ENCODE measurements around the gene TSNAXIP1. TPM values are rescaled to one million over a fixed set of nuclear protein-coding genes. Genes with fewer than 3 reads are reported as not detected.
A peak's percentile ranks its signal among the peaks of the same experiment; 100 is the strongest.

Gene TSNAXIP1
- total and polyA plus RNA-seq, 8 donors: 0.52 to 7.1 (median 6.2) TPM

- Histone ChIP-seq H3K36me3 (no peaks in the 10 kb centered on the region), H3K27me3 (no peaks in the 10 kb centered on the region), H3K27ac (peak overlapping the region; percentile 95 to 96), H3K4me1 (peaks cover 41 to 67% of the 10 kb centered on the region in 2 donors), H3K4me3 (peak overlapping the region; percentile 98), H3K9me3 (no peaks in the 10 kb centered on the region)
- TF ChIP-seq CTCF (IDR thresholded peaks at IDR 0.05): no peak
- DNase-seq (no peak), ATAC-seq (no peak)
- intact Hi-C loops (cut with DNase I): no loop called here
These were observed 38.8 kb downstream of the TSNAXIP1 start for GRCh38 chr16:67845291-67846062.

GRCh38 chr16:67846063-67846319 is 39.3 kb downstream of the TSNAXIP1 start:
- DNase-seq: no peak
- Histone ChIP-seq H3K27ac (peak overlapping the region; percentile 95 to 96), H3K9me3 (no peaks in the 10 kb centered on the region), H3K4me1 (peaks cover 41 to 67% of the 10 kb centered on the region in 2 donors), H3K4me3 (peak overlapping the region; percentile 98), H3K27me3 (no peaks in the 10 kb centered on the region), H3K36me3 (no peaks in the 10 kb centered on the region)
- ATAC-seq: no peak
- TF ChIP-seq CTCF (IDR thresholded peaks at IDR 0.05): no peak
- intact Hi-C loops (cut with DNase I): no loop called here

GRCh38 chr16:67846320-67847063 is 39.8 kb downstream of the TSNAXIP1 start, which contains the start of gene NUTF2:
Gene NUTF2 (plus strand): TSS chr16:67846933. CDS start chr16:67865131, 18,198 bp downstream.
- DNase-seq (peak; percentile 95 to 97 (median 97)), ATAC-seq (peak; percentile 86)
- TF ChIP-seq CTCF (IDR thresholded peaks at IDR 0.05): no peak
- Histone ChIP-seq H3K27ac (peak within 1 kb of the TSS; percentile 95 to 96), H3K36me3 (no peaks in the 10 kb centered on the region), H3K9me3 (no peaks in the 10 kb centered on the region), H3K4me3 (peak within 1 kb of the TSS; percentile 98), H3K27me3 (no peaks in the 10 kb centered on the region), H3K4me1 (peaks cover 41 to 64% of the 10 kb centered on the region in 2 donors)
- intact Hi-C loops (cut with DNase I): no loop called here

- DNase-seq: peak in 3 of 4 donors; percentile 57 to 91 (median 58)
- intact Hi-C loops (cut with DNase I): no loop called here
- peak in 1 of 2 donors; percentile 6 for TF ChIP-seq CTCF (IDR thresholded peaks at IDR 0.05)
These were observed 40.6 kb downstream of the TSNAXIP1 start, which contains the start of gene CENPT for GRCh38 chr16:67847064-67847861. Gene CENPT (minus strand): TSS chr16:67847693. CDS start chr16:67833859, 13,834 bp downstream.

More at GRCh38 chr16:67847064-67847861, 40.6 kb downstream of the TSNAXIP1 start, which contains the start of gene CENPT:
- ATAC-seq: peak; percentile 68
- H3K36me3 ChIP-seq: peaks cover 0 to 5% of the 10 kb centered on the region in 2 donors
- peak within 1 kb of the TSS; percentile 95 to 96 for H3K27ac ChIP-seq
- peaks cover 41 to 61% of the 10 kb centered on the region in 2 donors for H3K4me1 ChIP-seq
- H3K9me3 ChIP-seq: no peaks in the 10 kb centered on the region
- H3K4me3 ChIP-seq: peak within 1 kb of the TSS; percentile 98
- H3K27me3 ChIP-seq: no peaks in the 10 kb centered on the region

All from left lung (tissue), 10 donors.